ENCODE measurements around the gene PRKCA. TPM values are rescaled to one million over a fixed set of nuclear protein-coding genes. Genes with fewer than 3 reads are reported as not detected.

The PRKCA gene
- total RNA-seq, 1 experiment from 2014 or later: 22.6 TPM

GRCh38 chr17:66567234-66568170 lies 265.1 kb downstream of the PRKCA start:
- Histone ChIP-seq H3K4me1 (ENCODE audit: insufficient read depth, low read length) (peaks cover 49% of the 10 kb centered on the region), H3K27me3 (ENCODE audit: low read length) (no peaks in the 10 kb centered on the region), H3K79me2 (ENCODE audit: low read length) (peaks cover 19% of the 10 kb centered on the region), H3K9ac (ENCODE audit: low read length) (peak overlapping the region; percentile 68), H3F3A (ENCODE audit: low read length, unreplicated experiment) (peaks cover 3% of the 10 kb centered on the region), H2AFZ (ENCODE audit: low read length) (peak overlapping the region; percentile 39), H3K4me2 (ENCODE audit: low read length) (peak overlapping the region; percentile 67), H4K20me1 (ENCODE audit: low read length) (no peaks in the 10 kb centered on the region), H3K9me2 (replicated peaks; ENCODE audit: low read length) (no peaks in the 10 kb centered on the region), H3K36me3 (ENCODE audit: low read depth, low read length) (no peaks in the 10 kb centered on the region), H3K27ac (ENCODE audit: low read length) (peak overlapping the region; percentile 94), H3K4me3 (ENCODE audit: low read length) (peak overlapping the region; percentile 16; the same call in 1 of the 2 replicates), H3K9me3 (ENCODE audit: low read length) (no peaks in the 10 kb centered on the region)
- ChIA-PET CTCF (interaction anchor here (0.6 to 1.2 kb wide), 7 partner anchors 16 to 263 kb away, joined by 3 to 6 read pairs (median 4); no protein-coding TSS in a partner anchor), POLR2A (ENCODE audit: unreplicated experiment) (interaction anchor here (0.6 kb wide), 1 partner anchor 63 kb away, joined by 7 read pairs; no protein-coding TSS in a partner anchor)
- peak; percentile 99 for DNase-seq
- peak; percentile 80 for ATAC-seq
- intact Hi-C loops (cut with micrococcal nuclease): loop anchor here (1.0 to 2.0 kb wide), 9 partner anchors 20 to 367 kb away; partner anchors contain the start of gene PRKCA
- BruUV-seq (replicated peaks): no TSS peak
- TF ChIP-seq EZH2 (IDR thresholded peaks at IDR 0.05; ENCODE audit: low read length, unreplicated experiment): no peak
- TF ChIP-seq, protein P1, sequence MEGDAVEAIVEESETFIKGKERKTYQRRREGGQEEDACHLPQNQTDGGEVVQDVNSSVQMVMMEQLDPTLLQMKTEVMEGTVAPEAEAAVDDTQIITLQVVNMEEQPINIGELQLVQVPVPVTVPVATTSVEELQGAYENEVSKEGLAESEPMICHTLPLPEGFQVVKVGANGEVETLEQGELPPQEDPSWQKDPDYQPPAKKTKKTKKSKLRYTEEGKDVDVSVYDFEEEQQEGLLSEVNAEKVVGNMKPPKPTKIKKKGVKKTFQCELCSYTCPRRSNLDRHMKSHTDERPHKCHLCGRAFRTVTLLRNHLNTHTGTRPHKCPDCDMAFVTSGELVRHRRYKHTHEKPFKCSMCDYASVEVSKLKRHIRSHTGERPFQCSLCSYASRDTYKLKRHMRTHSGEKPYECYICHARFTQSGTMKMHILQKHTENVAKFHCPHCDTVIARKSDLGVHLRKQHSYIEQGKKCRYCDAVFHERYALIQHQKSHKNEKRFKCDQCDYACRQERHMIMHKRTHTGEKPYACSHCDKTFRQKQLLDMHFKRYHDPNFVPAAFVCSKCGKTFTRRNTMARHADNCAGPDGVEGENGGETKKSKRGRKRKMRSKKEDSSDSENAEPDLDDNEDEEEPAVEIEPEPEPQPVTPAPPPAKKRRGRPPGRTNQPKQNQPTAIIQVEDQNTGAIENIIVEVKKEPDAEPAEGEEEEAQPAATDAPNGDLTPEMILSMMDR (conservative IDR thresholded peaks at IDR 0.05; ENCODE audit: low read depth, low read length): peak; percentile 100

DNA sequence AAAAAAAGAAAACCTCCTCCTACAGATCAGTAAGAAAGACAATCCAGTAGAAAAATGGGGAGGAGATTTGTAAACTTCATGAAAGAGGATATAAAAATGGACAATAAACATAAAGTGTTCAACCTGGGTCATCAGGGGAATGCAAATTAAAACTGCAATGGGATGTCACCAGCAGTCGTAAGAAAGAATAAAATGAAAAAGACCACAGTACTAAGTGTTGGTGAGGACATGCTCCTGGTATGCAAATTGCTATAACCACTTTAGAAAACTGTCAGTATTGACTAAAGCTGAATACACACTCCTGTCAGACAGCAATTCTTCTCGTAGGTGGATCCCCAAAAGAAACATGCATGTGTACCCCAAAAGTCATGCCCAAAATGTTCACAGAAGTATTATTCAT lies 267.2 kb downstream of the PRKCA start:
- no peaks in the 10 kb centered on the region for H4K20me1 ChIP-seq (ENCODE audit: low read length)
- no peak overlapping the region for H2AFZ ChIP-seq (ENCODE audit: low read length)
- H3F3A ChIP-seq (ENCODE audit: low read length, unreplicated experiment): peaks cover 3% of the 10 kb centered on the region
- no peaks in the 10 kb centered on the region for H3K9me2 ChIP-seq (replicated peaks; ENCODE audit: low read length)
- TF ChIP-seq EZH2phosphoT487 (IDR thresholded peaks at IDR 0.05; ENCODE audit: borderline replicate concordance, low read length): no peak
- TF ChIP-seq, protein P1 (conservative IDR thresholded peaks at IDR 0.05; ENCODE audit: low read depth, low read length): no peak
- TF ChIP-seq EZH2 (IDR thresholded peaks at IDR 0.05; ENCODE audit: low read length, unreplicated experiment): no peak
- peaks cover 49% of the 10 kb centered on the region for H3K4me1 ChIP-seq (ENCODE audit: insufficient read depth, low read length)
- H3K36me3 ChIP-seq (ENCODE audit: low read depth, low read length): no peaks in the 10 kb centered on the region
- no peaks in the 10 kb centered on the region for H3K27me3 ChIP-seq (ENCODE audit: low read length)
- ChIA-PET CTCF (no interaction called here), POLR2A (ENCODE audit: unreplicated experiment) (no interaction called here)
- H3K4me3 ChIP-seq (ENCODE audit: low read length): no peak overlapping the region
- no peak overlapping the region for H3K9ac ChIP-seq (ENCODE audit: low read length)
- H3K9me3 ChIP-seq (ENCODE audit: low read length): no peaks in the 10 kb centered on the region
- no peak for DNase-seq
- no peak overlapping the region for H3K4me2 ChIP-seq (ENCODE audit: low read length)
- intact Hi-C loops (cut with micrococcal nuclease): no loop called here
- no peak for ATAC-seq
- no peak overlapping the region for H3K27ac ChIP-seq (ENCODE audit: low read length)
- peaks cover 19% of the 10 kb centered on the region for H3K79me2 ChIP-seq (ENCODE audit: low read length)
- BruUV-seq (replicated peaks): no TSS peak
